MCF 10A (cell line): Measurements from ENCODE around the gene KLK6. TPM values are rescaled to one million over a fixed set of nuclear protein-coding genes. Genes with fewer than 3 reads are reported as not detected.

Experiments used
- BruUV-seq: library from RNA; stranded (reverse); fragments of 400-500 nt; replicated peaks from 2 replicates; lab custom pipeline; 2021; lab: Mats Ljungman, UMichigan
- CTCF ChIA-PET: fragments of 300-600 bp; sonication (Branson Sonifier 250); formaldehyde crosslinking; extraction: SDS; loops from one replicate; lab custom pipeline; 2021; ENCODE audit warnings: antibody characterized with exemption, inconsistent platforms; lab: Yijun Ruan, JAX
- POLR2A ChIA-PET: fragments of 300-600, 350-650 bp; sonication (Branson Sonifier 250); formaldehyde crosslinking; extraction: SDS; loops from one replicate; lab custom pipeline; 2020; ENCODE audit warnings: antibody characterized with exemption, inconsistent platforms; lab: Yijun Ruan, JAX
- DNase-seq: peaks from one replicate; pipeline ENCODE4 v3.0.0-alpha.2; 2018; ENCODE audit not compliant: unreplicated experiment
- H3K27ac Mint-ChIP-seq: one replicate; pipeline ENCODE4 v1.8.0; 2022; ENCODE audit warnings: mild to moderate bottlenecking, low read depth, mixed read lengths; ENCODE audit not compliant: unreplicated experiment
- H3K27me3 Mint-ChIP-seq: one replicate; pipeline ENCODE4 v1.8.0; 2022; ENCODE audit warnings: mixed read lengths; ENCODE audit not compliant: insufficient read depth, unreplicated experiment
- H3K36me3 Mint-ChIP-seq: one replicate; pipeline ENCODE4 v1.8.0; 2022; ENCODE audit warnings: mild to moderate bottlenecking, moderate library complexity, mixed read lengths; ENCODE audit not compliant: insufficient read depth, unreplicated experiment
- H3K4me1 Mint-ChIP-seq: one replicate; pipeline ENCODE4 v1.8.0; 2022; ENCODE audit warnings: mixed read lengths; ENCODE audit not compliant: insufficient read depth, unreplicated experiment
- H3K4me3 Mint-ChIP-seq: one replicate; pipeline ENCODE4 v1.8.0; 2022; ENCODE audit warnings: mild to moderate bottlenecking, moderate library complexity, mixed read lengths; ENCODE audit not compliant: unreplicated experiment
- H3K9me3 Mint-ChIP-seq: one replicate; pipeline ENCODE4 v1.8.0; 2022; ENCODE audit warnings: mixed read lengths; ENCODE audit not compliant: unreplicated experiment
- intact Hi-C: fragments of 100-400 bp; cut with micrococcal nuclease; formaldehyde crosslinking; loops from 2 replicates; pipeline ENCODE4 v1.14.1; 2022
- total RNA-seq: library from RNA; stranded (reverse); gene quantifications from 2 replicates; pipeline ENCODE4 v1.2.3, GENCODE V29; 2022
- TF ChIP-seq, protein P1 (sequence below): fragments of 200-600 bp; IDR thresholded peaks from one replicate; pipeline ENCODE4 v1.8.0; 2022; ENCODE audit warnings: antibody characterized with exemption, mild to moderate bottlenecking; ENCODE audit not compliant: unreplicated experiment

The KLK6 gene
- total RNA-seq, 1 experiment from 2014 or later: not detected

DNA sequence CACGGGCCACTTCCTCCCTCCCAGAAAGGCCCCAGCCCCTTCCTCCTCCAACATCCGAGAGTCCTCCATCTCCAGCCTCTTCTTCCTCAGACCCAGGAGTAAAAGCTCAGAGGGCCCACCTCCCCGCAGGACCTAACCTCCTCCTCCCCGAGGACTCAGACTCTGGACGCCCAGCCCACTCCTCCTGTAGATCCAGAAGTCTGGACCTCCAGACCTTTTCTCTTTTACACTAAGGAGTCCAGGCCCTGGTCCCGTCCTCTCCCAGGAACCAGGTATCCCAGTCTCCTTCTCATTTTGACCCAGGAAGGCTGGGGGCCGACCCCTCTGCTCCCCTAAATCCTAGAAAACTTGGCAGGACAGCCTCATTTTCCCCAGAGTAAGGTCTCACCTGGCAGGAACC is 33.9 kb upstream of the KLK6 start:
- Mint-ChIP-seq H3K9me3 (peaks cover 1% of the 10 kb centered on the region), H3K36me3 (peaks cover 6% of the 10 kb centered on the region), H3K27ac (no peak overlapping the region), H3K27me3 (peaks cover 4% of the 10 kb centered on the region), H3K4me1 (no peaks in the 10 kb centered on the region), H3K4me3 (no peak overlapping the region)
- DNase-seq: no peak
- POLR2A ChIA-PET: no interaction called here
- intact Hi-C loops: no loop called here
- CTCF ChIA-PET: no interaction called here
- BruUV-seq: no TSS peak
- TF ChIP-seq, protein P1, sequence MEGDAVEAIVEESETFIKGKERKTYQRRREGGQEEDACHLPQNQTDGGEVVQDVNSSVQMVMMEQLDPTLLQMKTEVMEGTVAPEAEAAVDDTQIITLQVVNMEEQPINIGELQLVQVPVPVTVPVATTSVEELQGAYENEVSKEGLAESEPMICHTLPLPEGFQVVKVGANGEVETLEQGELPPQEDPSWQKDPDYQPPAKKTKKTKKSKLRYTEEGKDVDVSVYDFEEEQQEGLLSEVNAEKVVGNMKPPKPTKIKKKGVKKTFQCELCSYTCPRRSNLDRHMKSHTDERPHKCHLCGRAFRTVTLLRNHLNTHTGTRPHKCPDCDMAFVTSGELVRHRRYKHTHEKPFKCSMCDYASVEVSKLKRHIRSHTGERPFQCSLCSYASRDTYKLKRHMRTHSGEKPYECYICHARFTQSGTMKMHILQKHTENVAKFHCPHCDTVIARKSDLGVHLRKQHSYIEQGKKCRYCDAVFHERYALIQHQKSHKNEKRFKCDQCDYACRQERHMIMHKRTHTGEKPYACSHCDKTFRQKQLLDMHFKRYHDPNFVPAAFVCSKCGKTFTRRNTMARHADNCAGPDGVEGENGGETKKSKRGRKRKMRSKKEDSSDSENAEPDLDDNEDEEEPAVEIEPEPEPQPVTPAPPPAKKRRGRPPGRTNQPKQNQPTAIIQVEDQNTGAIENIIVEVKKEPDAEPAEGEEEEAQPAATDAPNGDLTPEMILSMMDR: no peak

DNA sequence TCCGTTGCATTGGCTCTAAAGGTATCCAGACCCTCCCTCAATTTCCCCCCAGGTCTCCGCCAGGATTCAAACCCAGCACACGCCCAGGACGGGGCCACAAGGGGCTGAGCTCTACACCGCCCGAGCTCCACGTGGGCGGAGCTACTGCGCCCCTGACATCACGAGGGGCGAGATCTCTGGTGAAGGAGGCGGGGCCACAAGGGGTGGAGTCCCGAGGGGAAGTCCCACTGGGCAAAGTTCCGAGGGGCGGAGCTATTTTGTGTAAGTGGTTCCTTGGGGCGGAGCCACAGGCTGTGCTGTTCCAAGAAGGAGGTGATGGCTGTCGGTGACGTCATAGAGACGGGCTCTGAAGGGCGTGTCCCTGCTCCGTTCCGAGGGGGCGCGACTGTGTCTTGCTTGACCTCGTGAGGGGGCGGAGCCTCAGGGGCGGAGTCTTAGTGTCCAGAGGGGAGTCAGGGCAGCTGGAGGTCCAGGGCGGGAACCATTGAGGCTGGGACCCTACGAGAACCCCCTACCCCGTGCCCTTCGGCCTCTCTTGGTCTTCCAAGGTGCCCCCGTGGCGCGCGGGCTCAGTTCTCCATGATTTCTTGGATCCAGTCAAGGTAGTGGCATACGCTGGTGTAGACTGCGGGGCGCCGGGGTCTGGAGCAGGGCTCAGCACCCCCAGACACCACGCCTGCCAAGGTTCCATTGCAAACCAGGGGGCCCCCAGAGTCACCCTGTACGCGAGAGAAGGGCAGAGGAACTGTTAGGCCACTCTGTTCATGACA is 33.3 kb upstream of the KLK6 start:
- H3K9me3 Mint-ChIP-seq: peaks cover 6% of the 10 kb centered on the region
- peaks cover 10% of the 10 kb centered on the region for H3K27me3 Mint-ChIP-seq
- intact Hi-C loops: no loop called here
- CTCF ChIA-PET: interaction anchor here (0.6 to 1.7 kb wide), 4 partner anchors 14 to 61 kb away, joined by 3 to 4 read pairs (median 3); no protein-coding TSS in a partner anchor
- H3K4me3 Mint-ChIP-seq: no peak overlapping the region
- TF ChIP-seq, protein P1: no peak
- POLR2A ChIA-PET: no interaction called here
- H3K27ac Mint-ChIP-seq: no peak overlapping the region
- H3K4me1 Mint-ChIP-seq: no peaks in the 10 kb centered on the region
- BruUV-seq: no TSS peak
- H3K36me3 Mint-ChIP-seq: peaks cover 6% of the 10 kb centered on the region
- peak; percentile 9 for DNase-seq

DNA sequence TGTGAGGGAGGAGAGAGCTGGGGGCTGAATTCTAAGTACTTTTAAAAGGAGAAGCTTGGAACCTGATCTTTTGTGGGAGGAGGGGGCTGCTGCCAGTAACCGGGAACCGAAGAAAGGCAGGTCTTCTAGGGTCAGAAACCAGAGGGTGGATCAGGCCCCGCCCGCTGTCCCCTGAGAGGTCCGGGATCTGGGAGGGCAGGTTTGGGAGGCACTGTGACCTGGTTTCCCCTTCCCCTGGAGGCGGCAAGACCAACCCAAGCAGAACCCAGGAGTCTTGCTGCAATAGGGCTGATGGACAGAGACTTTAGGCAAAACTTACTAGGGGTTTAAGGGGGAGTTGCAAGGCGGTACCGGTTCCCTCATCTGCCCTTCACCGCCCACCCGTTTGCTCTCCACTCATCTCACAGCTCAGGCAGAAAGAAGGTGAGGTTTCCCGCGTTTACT is 32.7 kb upstream of the KLK6 start:
- Mint-ChIP-seq H3K27ac (no peak overlapping the region), H3K4me3 (no peak overlapping the region), H3K27me3 (peaks cover 11% of the 10 kb centered on the region), H3K9me3 (peaks cover 6% of the 10 kb centered on the region), H3K36me3 (peaks cover 6% of the 10 kb centered on the region), H3K4me1 (no peaks in the 10 kb centered on the region)
- ChIA-PET POLR2A (no interaction called here), CTCF (interaction anchor here (0.6 to 1.7 kb wide), 4 partner anchors 14 to 62 kb away, joined by 3 to 4 read pairs (median 3); no protein-coding TSS in a partner anchor)
- TF ChIP-seq, protein P1: no peak
- intact Hi-C loops: no loop called here
- no peak for DNase-seq
- BruUV-seq: no TSS peak

DNA sequence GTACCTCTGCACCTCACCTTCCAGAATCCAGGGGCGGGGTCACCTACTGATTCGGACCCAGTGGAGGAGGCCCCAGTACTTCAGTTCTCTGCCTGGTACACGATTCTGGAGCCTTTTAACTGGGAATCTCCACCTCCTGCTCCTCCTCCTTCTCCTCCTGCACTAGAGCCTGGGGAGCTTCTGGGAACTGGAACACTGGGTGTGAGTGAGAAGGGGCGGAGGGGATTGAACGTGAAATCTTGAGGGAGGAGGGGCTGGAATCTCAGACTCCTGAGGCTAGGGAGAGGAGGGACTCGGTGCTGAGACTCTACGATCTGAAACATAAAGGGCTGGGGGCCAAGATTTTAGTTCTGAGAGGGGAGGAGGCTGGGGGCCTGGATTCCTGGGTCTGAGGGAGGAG is 32.1 kb upstream of the KLK6 start, which contains the start of gene KLK8:
Gene KLK8 (minus strand): TSS at position 90 of the 400 bp plus-strand sequence. CDS start 437 bp downstream, outside the sequence.
- intact Hi-C loops: no loop called here
- ChIA-PET CTCF (interaction anchor here (1.7 kb wide), 1 partner anchor 15 kb away, joined by 3 read pairs; no protein-coding TSS in a partner anchor), POLR2A (interaction anchor here (1.0 kb wide), 1 partner anchor 22 kb away, joined by 4 read pairs; no protein-coding TSS in a partner anchor)
- H3K27ac Mint-ChIP-seq: no peak within 1 kb of the TSS
- peaks cover 11% of the 10 kb centered on the region for H3K27me3 Mint-ChIP-seq
- peaks cover 6% of the 10 kb centered on the region for H3K9me3 Mint-ChIP-seq
- no peak for DNase-seq
- TF ChIP-seq, protein P1: no peak
- H3K36me3 Mint-ChIP-seq: peaks cover 6% of the 10 kb centered on the region
- BruUV-seq: no TSS peak
- H3K4me1 Mint-ChIP-seq: no peaks in the 10 kb centered on the region
- no peak within 1 kb of the TSS for H3K4me3 Mint-ChIP-seq
